Parathyroid adenoma (tissue), 2 donors: ENCODE measurements around the gene PDZD11.

Experiments
- H2AFZ ChIP-seq: fragments of 300-600 bp; sonication (generic); one replicate; pipeline ENCODE4 v1.7.0; 2017; ENCODE audit warnings: antibody characterized with exemption, mild to moderate bottlenecking
- H3K27ac ChIP-seq: fragments of 300-600 bp; sonication (generic); one replicate; pipeline ENCODE4 v1.7.0; 2017
- H3K27me3 ChIP-seq: fragments of 300-600 bp; sonication (generic); one replicate; pipeline ENCODE4 v1.7.0; 2017; ENCODE audit warnings: low read length; ENCODE audit not compliant: control insufficient read depth, insufficient read depth
- H3K36me3 ChIP-seq: fragments of 300-600 bp; sonication (generic); one replicate; pipeline ENCODE4 v1.7.0; 2017; ENCODE audit warnings: low read length; ENCODE audit not compliant: control insufficient read depth, insufficient read depth
- H3K4me1 ChIP-seq: fragments of 300-600 bp; sonication (generic); one replicate; pipeline ENCODE4 v1.7.0; 2017; ENCODE audit warnings: control low read depth
- H3K4me2 ChIP-seq: fragments of 300-600 bp; sonication (generic); one replicate; pipeline ENCODE4 v1.7.0; 2017; ENCODE audit warnings: low read length
- H3K4me3 ChIP-seq: fragments of 300-600 bp; sonication (generic); one replicate; pipeline ENCODE4 v1.7.0; 2017; ENCODE audit warnings: low read depth, low read length
- H3K79me2 ChIP-seq: fragments of 300-600 bp; sonication (generic); one replicate; pipeline ENCODE4 v1.7.0; 2017; ENCODE audit warnings: control low read depth
- H3K9ac ChIP-seq: fragments of 300-600 bp; sonication (generic); one replicate; pipeline ENCODE4 v1.7.0; 2017; ENCODE audit warnings: mild to moderate bottlenecking
- H3K9me3 ChIP-seq: fragments of 300-600 bp; sonication (generic); one replicate; pipeline ENCODE4 v1.7.0; 2017; ENCODE audit warnings: low read length; ENCODE audit not compliant: control insufficient read depth
- CTCF ChIP-seq: fragments of 300-600 bp; sonication (generic); IDR thresholded peaks from one replicate; pipeline ENCODE4 v1.7.0; 2017; ENCODE audit warnings: antibody characterized with exemption, mild to moderate bottlenecking
- donor health status: primary hyperparathyroidism.

PDZD11 gene

GRCh38 chrX:70289793-70290770 is at the start of gene PDZD11, which contains the start of gene KIF4A:
PDZD11 (minus strand) TSS chrX:70289927; CDS start chrX:70289341, 586 bp downstream.
KIF4A (plus strand) TSS chrX:70290104; CDS start chrX:70290459, 355 bp downstream.
- H3K36me3 ChIP-seq, result no peaks in the 10 kb centered on the region
- H3K9ac ChIP-seq, result no peak within 1 kb of the TSS
- H3K79me2 ChIP-seq, result no peaks in the 10 kb centered on the region
- peak within 1 kb of the TSS; percentile 76 for H3K4me2 ChIP-seq
- H2AFZ ChIP-seq, result peak within 1 kb of the TSS; percentile 53
- no peaks in the 10 kb centered on the region for H3K27me3 ChIP-seq
- TF ChIP-seq CTCF, result no peak
- no peaks in the 10 kb centered on the region for H3K4me1 ChIP-seq
- H3K9me3 ChIP-seq, result no peaks in the 10 kb centered on the region
- H3K4me3 ChIP-seq, result peak within 1 kb of the TSS; percentile 56
- peak within 1 kb of the TSS; percentile 33 for H3K27ac ChIP-seq

- Histone ChIP-seq H2AFZ (no peak overlapping the region), H3K36me3 (no peaks in the 10 kb centered on the region), H3K79me2 (no peaks in the 10 kb centered on the region), H3K9ac (no peak overlapping the region), H3K27ac (no peak overlapping the region), H3K4me2 (no peak overlapping the region), H3K27me3 (no peaks in the 10 kb centered on the region), H3K4me1 (no peaks in the 10 kb centered on the region), H3K9me3 (no peaks in the 10 kb centered on the region), H3K4me3 (no peak overlapping the region)
- no peak for TF ChIP-seq CTCF
Measured at GRCh38 chrX:70338290-70338689, 48.6 kb upstream of the PDZD11 start.

GRCh38 chrX:70336767-70337166 is 47.0 kb upstream of the PDZD11 start:
- H3K9me3 ChIP-seq, result no peaks in the 10 kb centered on the region
- TF ChIP-seq CTCF, result no peak
- H2AFZ ChIP-seq, result no peak overlapping the region
- H3K27ac ChIP-seq, result no peak overlapping the region
- no peaks in the 10 kb centered on the region for H3K79me2 ChIP-seq
- H3K4me2 ChIP-seq, result no peak overlapping the region
- no peaks in the 10 kb centered on the region for H3K27me3 ChIP-seq
- no peak overlapping the region for H3K9ac ChIP-seq
- no peaks in the 10 kb centered on the region for H3K36me3 ChIP-seq
- H3K4me3 ChIP-seq, result no peak overlapping the region
- H3K4me1 ChIP-seq, result no peaks in the 10 kb centered on the region

- no peaks in the 10 kb centered on the region for H3K79me2 ChIP-seq
- H3K4me2 ChIP-seq, result no peak overlapping the region
- TF ChIP-seq CTCF, result no peak
- H3K27me3 ChIP-seq, result no peaks in the 10 kb centered on the region
- H2AFZ ChIP-seq, result no peak overlapping the region
- H3K4me1 ChIP-seq, result no peaks in the 10 kb centered on the region
- no peak overlapping the region for H3K27ac ChIP-seq
- H3K4me3 ChIP-seq, result no peak overlapping the region
- no peaks in the 10 kb centered on the region for H3K36me3 ChIP-seq
- H3K9me3 ChIP-seq, result no peaks in the 10 kb centered on the region
- H3K9ac ChIP-seq, result no peak overlapping the region
Measured at GRCh38 chrX:70332600-70332999, 42.9 kb upstream of the PDZD11 start.
